ENCODE results near the gene MFSD6. TPM values are rescaled to one million over a fixed set of nuclear protein-coding genes. Genes with fewer than 3 reads are reported as not detected.

MFSD6 gene
- polyA plus RNA-seq, 1 donor from 2014 or later, result 11.8 TPM

GRCh38 chr2:190526105-190526750 lies 118.1 kb downstream of the MFSD6 start:
- H4K20me1 ChIP-seq (ENCODE audit: insufficient read depth), result no peaks in the 10 kb centered on the region
- H3K79me2 ChIP-seq (replicated peaks; ENCODE audit: insufficient read depth, low read length), result no peaks in the 10 kb centered on the region
- no peak overlapping the region for H3K27ac ChIP-seq (ENCODE audit: low read length)
- H3F3A ChIP-seq (ENCODE audit: insufficient read depth, low read length, poor library complexity, severe bottlenecking), result no peaks in the 10 kb centered on the region
- H3K4me3 ChIP-seq (ENCODE audit: low read length), result no peak overlapping the region
- H3K4me2 ChIP-seq (ENCODE audit: low read length), result no peak overlapping the region
- TF ChIP-seq SMC3 (conservative IDR thresholded peaks at IDR 0.05; ENCODE audit: poor library complexity) (no peak), POLR2AphosphoS5 (IDR thresholded peaks at IDR 0.05) (no peak), CTCF (IDR thresholded peaks at IDR 0.05; ENCODE audit: poor library complexity, severe bottlenecking) (no peak), EZH2 (IDR thresholded peaks at IDR 0.05; ENCODE audit: borderline replicate concordance, insufficient read depth, low read length, poor library complexity, severe bottlenecking) (no peak), REST (IDR thresholded peaks at IDR 0.05; ENCODE audit: borderline replicate concordance) (no peak), TAF1 (IDR thresholded peaks at IDR 0.05; ENCODE audit: low read depth) (no peak), RAD21 (conservative IDR thresholded peaks at IDR 0.05) (no peak), MXI1 (conservative IDR thresholded peaks at IDR 0.05; ENCODE audit: poor library complexity, severe bottlenecking) (no peak), EP300 (conservative IDR thresholded peaks at IDR 0.05; ENCODE audit: poor library complexity, severe bottlenecking) (no peak)
- no peaks in the 10 kb centered on the region for H3K27me3 ChIP-seq (ENCODE audit: insufficient read depth, low read depth, low read length)
- no peaks in the 10 kb centered on the region for H3K36me3 ChIP-seq (ENCODE audit: insufficient read depth, low read length)
- no peak overlapping the region for H2AFZ ChIP-seq (ENCODE audit: low read depth, low read length)
- no peaks in the 10 kb centered on the region for H3K9me3 ChIP-seq (ENCODE audit: low read length)
- no peaks in the 10 kb centered on the region for H3K9me2 ChIP-seq (ENCODE audit: insufficient read depth, low read length)
- no peak overlapping the region for H3K9ac ChIP-seq (ENCODE audit: low read length)

DNA sequence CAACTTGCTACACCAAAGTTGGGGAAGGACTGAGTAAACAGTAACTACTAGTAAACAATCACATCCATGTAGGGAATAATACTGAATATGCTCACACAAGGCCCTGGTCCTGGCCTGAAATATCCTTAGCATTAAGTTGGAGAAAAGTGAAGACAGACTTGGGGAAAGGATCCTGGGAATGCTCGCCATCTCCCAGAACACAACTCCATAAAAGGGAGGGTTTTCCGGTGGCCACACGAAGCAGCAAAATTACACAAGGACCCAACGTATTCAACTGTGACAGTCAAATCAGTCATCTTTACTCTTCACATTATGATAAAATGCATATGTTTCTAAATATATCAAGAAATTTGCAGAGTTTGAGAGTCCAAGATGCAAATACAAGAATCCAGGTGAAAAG lies 119.1 kb downstream of the MFSD6 start:
- no peak for TF ChIP-seq RAD21 (conservative IDR thresholded peaks at IDR 0.05)
- TF ChIP-seq CTCF (IDR thresholded peaks at IDR 0.05; ENCODE audit: poor library complexity, severe bottlenecking), result no peak
- no peak for TF ChIP-seq POLR2AphosphoS5 (IDR thresholded peaks at IDR 0.05)
- TF ChIP-seq SMC3 (conservative IDR thresholded peaks at IDR 0.05; ENCODE audit: poor library complexity), result no peak
- TF ChIP-seq REST (IDR thresholded peaks at IDR 0.05; ENCODE audit: borderline replicate concordance), result no peak
- TF ChIP-seq EZH2 (IDR thresholded peaks at IDR 0.05; ENCODE audit: borderline replicate concordance, insufficient read depth, low read length, poor library complexity, severe bottlenecking), result no peak
- no peak for TF ChIP-seq EP300 (conservative IDR thresholded peaks at IDR 0.05; ENCODE audit: poor library complexity, severe bottlenecking)
- Histone ChIP-seq H3F3A (ENCODE audit: insufficient read depth, low read length, poor library complexity, severe bottlenecking) (no peaks in the 10 kb centered on the region), H2AFZ (ENCODE audit: low read depth, low read length) (no peak overlapping the region), H3K4me2 (ENCODE audit: low read length) (no peak overlapping the region), H3K4me3 (ENCODE audit: low read length) (no peak overlapping the region), H3K27me3 (ENCODE audit: insufficient read depth, low read depth, low read length) (no peaks in the 10 kb centered on the region), H3K27ac (ENCODE audit: low read length) (no peak overlapping the region), H3K79me2 (replicated peaks; ENCODE audit: insufficient read depth, low read length) (no peaks in the 10 kb centered on the region), H3K9me3 (ENCODE audit: low read length) (no peaks in the 10 kb centered on the region), H3K9ac (ENCODE audit: low read length) (no peak overlapping the region), H4K20me1 (ENCODE audit: insufficient read depth) (no peaks in the 10 kb centered on the region), H3K9me2 (ENCODE audit: insufficient read depth, low read length) (no peaks in the 10 kb centered on the region), H3K36me3 (ENCODE audit: insufficient read depth, low read length) (no peaks in the 10 kb centered on the region)

Measured in neural cell (in vitro differentiated cells).